GM23338 (cell line): ENCODE data around the gene YOD1. TPM values are rescaled to one million over a fixed set of nuclear protein-coding genes. Genes with fewer than 3 reads are reported as not detected.

Experiments used
- ATAC-seq: fragments of 200-7000 bp; cut with Tn5 transposase; 3 replicates; pipeline ENCODE4 v1.9.1; 2020
- DNase-seq: peaks from one replicate; pipeline ENCODE4 v3.0.0-alpha.2; 2015; ENCODE audit warnings: low spot score
- H2AFZ ChIP-seq: fragments of 200-600 bp; sonication (generic); 2 replicates; pipeline ENCODE4 v1.8.0; 2016; ENCODE audit warnings: antibody characterized with exemption, mild to moderate bottlenecking, moderate library complexity
- H3F3A ChIP-seq: fragments of 200-600 bp; sonication (generic); replicated peaks from 2 replicates; pipeline ENCODE4 v1.8.0; 2017; ENCODE audit warnings: antibody characterized with exemption, mixed run types, low read depth
- H3K27ac ChIP-seq: fragments of 200-600 bp; sonication (generic); 2 replicates; pipeline ENCODE4 v1.6.1; 2016; ENCODE audit warnings: low read depth
- H3K27me3 ChIP-seq: fragments of 200-600 bp; sonication (generic); 2 replicates; pipeline ENCODE4 v1.8.0; 2016; ENCODE audit warnings: mild to moderate bottlenecking, mixed run types, moderate library complexity; ENCODE audit not compliant: insufficient read depth
- H3K36me3 ChIP-seq: fragments of 200-600 bp; sonication (generic); 2 replicates; pipeline ENCODE4 v1.8.0; 2016; ENCODE audit warnings: mild to moderate bottlenecking; ENCODE audit not compliant: insufficient read depth
- H3K4me1 ChIP-seq: fragments of 200-600 bp; sonication (generic); 2 replicates; pipeline ENCODE4 v1.8.0; 2016; ENCODE audit warnings: mild to moderate bottlenecking, moderate library complexity; ENCODE audit not compliant: insufficient read depth
- H3K4me2 ChIP-seq: fragments of 200-600 bp; sonication (generic); 2 replicates; pipeline ENCODE4 v1.7.1; 2017; ENCODE audit warnings: mixed run types
- H3K4me3 ChIP-seq: fragments of 200-600 bp; sonication (generic); 2 replicates; pipeline ENCODE4 v1.6.1; 2016; ENCODE audit warnings: mixed run types
- H3K79me2 ChIP-seq: fragments of 200-600 bp; sonication (generic); replicated peaks from 2 replicates; pipeline ENCODE4 v1.8.0; 2017; ENCODE audit warnings: mild to moderate bottlenecking; ENCODE audit not compliant: insufficient read depth
- H3K9me2 ChIP-seq: fragments of 200-600 bp; sonication (generic); 2 replicates; pipeline ENCODE4 v1.8.0; 2017; ENCODE audit not compliant: insufficient read depth
- H4K20me1 ChIP-seq: fragments of 200-600 bp; sonication (generic); replicated peaks from 2 replicates; pipeline ENCODE4 v1.8.0; 2017; ENCODE audit warnings: mild to moderate bottlenecking; ENCODE audit not compliant: insufficient read depth
- H3K27ac Mint-ChIP-seq: 2 replicates; pipeline ENCODE4 v1.8.0; 2020; ENCODE audit warnings: inconsistent platforms, mild to moderate bottlenecking, moderate library complexity, mixed read lengths
- H3K27me3 Mint-ChIP-seq: 3 replicates; pipeline ENCODE4 v1.8.0; 2022; ENCODE audit warnings: low read depth, mild to moderate bottlenecking, moderate library complexity, mixed read lengths, inconsistent platforms; ENCODE audit not compliant: insufficient read depth, poor library complexity
- H3K36me3 Mint-ChIP-seq: 3 replicates; pipeline ENCODE4 v1.8.0; 2021; ENCODE audit warnings: low read depth, mild to moderate bottlenecking, inconsistent platforms, moderate library complexity, mixed read lengths
- H3K4me1 Mint-ChIP-seq: 3 replicates; pipeline ENCODE4 v1.8.0; 2020; ENCODE audit warnings: mild to moderate bottlenecking, inconsistent platforms, mixed read lengths
- H3K4me3 Mint-ChIP-seq: 3 replicates; pipeline ENCODE4 v1.8.0; 2021; ENCODE audit warnings: moderate library complexity, mild to moderate bottlenecking, inconsistent platforms, mixed read lengths
- H3K9me3 Mint-ChIP-seq: 3 replicates; pipeline ENCODE4 v1.8.0; 2020; ENCODE audit warnings: moderate library complexity, mild to moderate bottlenecking, inconsistent platforms, mixed read lengths
- CREB1 ChIP-seq: fragments of 250-450 bp; sonication (Bioruptor Pico); IDR thresholded peaks from 2 replicates; pipeline ENCODE4 v1.5.0; 2020; ENCODE audit warnings: low read depth, mild to moderate bottlenecking, moderate library complexity
- EZH2 ChIP-seq: fragments of 200-600 bp; sonication (generic); IDR thresholded peaks from one replicate; pipeline ENCODE4 v1.8.0; 2017; ENCODE audit warnings: antibody characterized with exemption, mild to moderate bottlenecking, low read depth; ENCODE audit not compliant: unreplicated experiment
- EZH2phosphoT487 ChIP-seq: fragments of 200-600 bp; sonication (generic); IDR thresholded peaks from one replicate; pipeline ENCODE4 v1.8.1; 2018; ENCODE audit warnings: antibody characterized with exemption; ENCODE audit not compliant: unreplicated experiment
- JUNB ChIP-seq: IDR thresholded peaks from one replicate; pipeline ENCODE4 v1.6.1; 2016; ENCODE audit warnings: antibody characterized with exemption; ENCODE audit not compliant: unreplicated experiment
- NANOG ChIP-seq: IDR thresholded peaks from 2 replicates; pipeline ENCODE4 v1.6.1; 2016; ENCODE audit warnings: antibody characterized with exemption, borderline replicate concordance
- POLR2AphosphoS5 ChIP-seq: IDR thresholded peaks from 2 replicates; pipeline ENCODE4 v1.6.1; 2016; ENCODE audit warnings: antibody characterized with exemption, low read depth
- STAT1 ChIP-seq: IDR thresholded peaks from one replicate; pipeline ENCODE4 v1.6.1; 2016; ENCODE audit warnings: antibody characterized with exemption; ENCODE audit not compliant: unreplicated experiment
- ZNF114 ChIP-seq: fragments of 250-450 bp; sonication (Bioruptor Pico); IDR thresholded peaks from 2 replicates; pipeline ENCODE4 v1.5.0; 2020; ENCODE audit warnings: mild to moderate bottlenecking, moderate library complexity
- ZNF331 ChIP-seq: fragments of 250-450 bp; sonication (Bioruptor Pico); IDR thresholded peaks from 2 replicates; pipeline ENCODE4 v1.5.0; 2020; ENCODE audit warnings: low read depth, mild to moderate bottlenecking, moderate library complexity
- polyA plus RNA-seq: library from polyadenylated mRNA; unstranded; fragments of >200 nt; fragmentation: Nextera tagmentation; extraction: Ambion mirVana; gene quantifications from 2 replicates; pipeline ENCODE4 v1.2.1, GENCODE V29; 2016
- total RNA-seq: library from RNA; depleted of rRNA; stranded (reverse); fragments of >200 nt; shearing (Covaris generic); gene quantifications from 2 replicates; pipeline ENCODE4 v1.2.3, GENCODE V29; 2014
- TF ChIP-seq, protein P1 (sequence below), 2 experiments: fragments of 200-600 bp in 1 of 2; sonication (generic) in 1 of 2; conservative IDR thresholded peaks; 2 replicates each; pipeline versions ENCODE4 v1.5.1 to v1.6.1; 2016 to 2017; ENCODE audit warnings: antibody characterized with exemption in 2 of 2, low read depth in 2 of 2, mild to moderate bottlenecking in 2 of 2, moderate library complexity in 1 of 2
- TF ChIP-seq, protein P2 (sequence below): IDR thresholded peaks from 2 replicates; pipeline ENCODE4 v1.6.1; 2016; ENCODE audit warnings: antibody characterized with exemption
- TF ChIP-seq, protein P3 (sequence below): IDR thresholded peaks from one replicate; pipeline ENCODE4 v1.6.1; 2018; ENCODE audit warnings: antibody characterized with exemption; ENCODE audit not compliant: unreplicated experiment

YOD1 gene
- total and polyA plus RNA-seq, 2 experiments from 2014 or later, result 4.6 to 21.9 TPM

DNA sequence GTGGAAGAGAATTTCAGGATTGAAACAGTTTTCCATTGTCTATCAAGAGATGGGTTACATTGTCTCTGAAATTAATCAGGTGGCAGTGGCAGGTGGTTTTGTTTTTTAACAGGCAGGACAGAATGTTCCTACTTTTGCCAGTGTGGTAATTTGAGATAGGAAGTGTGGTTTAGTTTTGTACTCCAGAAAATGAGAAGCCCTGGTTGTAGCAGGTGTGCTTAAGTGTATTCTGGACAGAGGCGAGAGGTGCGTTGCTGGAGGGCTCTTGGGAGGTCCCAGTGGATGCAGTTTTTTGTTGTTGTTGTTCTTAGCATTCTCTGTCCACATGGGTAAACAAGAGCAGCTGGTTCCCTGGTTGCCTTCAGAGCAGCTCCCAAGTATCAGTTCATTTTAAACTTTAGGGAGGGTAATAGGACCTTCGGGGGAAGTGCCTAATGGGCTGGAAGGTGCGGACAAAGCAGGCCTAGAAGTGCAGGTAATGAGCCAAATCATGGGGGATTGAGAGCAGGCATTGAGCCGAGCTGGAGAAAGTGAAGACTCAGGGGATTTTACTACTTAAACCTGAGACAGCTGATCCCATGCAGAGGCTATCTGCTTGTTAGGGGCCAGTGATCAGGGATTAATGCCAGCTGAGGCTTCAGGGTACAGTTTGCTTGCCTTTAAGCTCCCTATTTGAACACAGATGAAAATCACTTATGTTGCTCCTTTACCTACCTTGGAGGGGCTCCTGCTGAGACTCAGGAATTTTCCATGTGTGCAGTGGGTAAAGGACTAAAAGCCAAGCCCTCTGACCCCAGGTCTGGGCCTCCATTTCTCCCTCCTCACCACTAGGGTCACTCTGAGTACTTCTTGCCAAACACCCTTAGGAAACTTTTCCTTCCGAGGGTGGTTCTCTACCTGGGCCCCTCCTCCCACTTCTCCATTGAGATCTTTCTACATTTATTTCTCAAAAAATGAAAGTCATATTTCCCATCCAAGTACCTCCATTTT is 8.2 kb upstream of the YOD1 start:
- DNase-seq (peak; percentile 57), ATAC-seq (peak; percentile 97)
- H3K9me2 ChIP-seq, result no peaks in the 10 kb centered on the region
- Mint-ChIP-seq H3K4me3 (no peak overlapping the region), H3K27me3 (peaks cover 2% of the 10 kb centered on the region), H3K9me3 (no peaks in the 10 kb centered on the region), H3K36me3 (peaks cover 25% of the 10 kb centered on the region), H3K27ac (peak overlapping the region; percentile 91), H3K4me1 (peaks cover 18% of the 10 kb centered on the region)
- H3K4me2 ChIP-seq, result no peak overlapping the region
- no peak overlapping the region for H3K4me3 ChIP-seq
- 0 out of 2 replicates have a peak overlapping the region, but pooled peaks have one; percentile 32 for H3K27ac ChIP-seq
- H3K36me3 ChIP-seq, result peaks cover 10% of the 10 kb centered on the region; the same call in 1 of the 2 replicates
- H3F3A ChIP-seq, result no peaks in the 10 kb centered on the region
- H3K27me3 ChIP-seq, result no peaks in the 10 kb centered on the region
- TF ChIP-seq, protein P1, sequence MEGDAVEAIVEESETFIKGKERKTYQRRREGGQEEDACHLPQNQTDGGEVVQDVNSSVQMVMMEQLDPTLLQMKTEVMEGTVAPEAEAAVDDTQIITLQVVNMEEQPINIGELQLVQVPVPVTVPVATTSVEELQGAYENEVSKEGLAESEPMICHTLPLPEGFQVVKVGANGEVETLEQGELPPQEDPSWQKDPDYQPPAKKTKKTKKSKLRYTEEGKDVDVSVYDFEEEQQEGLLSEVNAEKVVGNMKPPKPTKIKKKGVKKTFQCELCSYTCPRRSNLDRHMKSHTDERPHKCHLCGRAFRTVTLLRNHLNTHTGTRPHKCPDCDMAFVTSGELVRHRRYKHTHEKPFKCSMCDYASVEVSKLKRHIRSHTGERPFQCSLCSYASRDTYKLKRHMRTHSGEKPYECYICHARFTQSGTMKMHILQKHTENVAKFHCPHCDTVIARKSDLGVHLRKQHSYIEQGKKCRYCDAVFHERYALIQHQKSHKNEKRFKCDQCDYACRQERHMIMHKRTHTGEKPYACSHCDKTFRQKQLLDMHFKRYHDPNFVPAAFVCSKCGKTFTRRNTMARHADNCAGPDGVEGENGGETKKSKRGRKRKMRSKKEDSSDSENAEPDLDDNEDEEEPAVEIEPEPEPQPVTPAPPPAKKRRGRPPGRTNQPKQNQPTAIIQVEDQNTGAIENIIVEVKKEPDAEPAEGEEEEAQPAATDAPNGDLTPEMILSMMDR (conservative IDR thresholded peaks at IDR 0.05; ENCODE audit: low read depth in 2 of 2), result peak; percentile 25 to 47; a peak in 3 of 4 replicates
- no peak for TF ChIP-seq JUNB
- H3K4me1 ChIP-seq, result no peaks in the 10 kb centered on the region
- H2AFZ ChIP-seq, result no peak overlapping the region
- no peaks in the 10 kb centered on the region; the same call in 1 of the 2 replicates for H4K20me1 ChIP-seq
- no peaks in the 10 kb centered on the region for H3K79me2 ChIP-seq

DNA sequence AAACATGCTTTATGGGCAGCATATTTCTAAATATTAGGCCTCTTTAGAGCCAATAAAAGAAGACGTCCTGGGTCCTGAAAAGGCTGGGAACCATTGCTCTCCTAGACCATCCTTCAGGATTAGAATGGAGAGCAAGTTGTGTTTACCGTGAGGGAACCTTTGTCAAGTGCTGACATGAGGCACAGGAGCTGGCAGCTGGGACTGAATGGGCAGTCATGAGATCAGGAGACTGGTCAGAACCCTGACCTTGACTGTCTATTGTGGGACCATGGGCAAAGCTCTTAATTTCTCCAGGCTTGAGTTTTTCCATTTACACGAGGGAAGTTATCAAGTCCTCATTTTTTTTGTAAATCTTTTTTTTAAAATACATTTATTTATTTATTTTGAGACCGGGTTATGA is 7.2 kb upstream of the YOD1 start:
- H3K4me1 ChIP-seq, result no peaks in the 10 kb centered on the region
- DNase-seq (no peak), ATAC-seq (no peak)
- Mint-ChIP-seq H3K36me3 (peaks cover 17% of the 10 kb centered on the region), H3K4me3 (no peak overlapping the region), H3K27me3 (peaks cover 3% of the 10 kb centered on the region), H3K9me3 (no peaks in the 10 kb centered on the region), H3K4me1 (peaks cover 20% of the 10 kb centered on the region), H3K27ac (no peak overlapping the region)
- no peaks in the 10 kb centered on the region for H3K27me3 ChIP-seq
- H3F3A ChIP-seq, result no peaks in the 10 kb centered on the region
- no peak overlapping the region for H3K27ac ChIP-seq
- no peak overlapping the region for H3K4me2 ChIP-seq
- H3K9me2 ChIP-seq, result no peaks in the 10 kb centered on the region
- no peak overlapping the region for H2AFZ ChIP-seq
- no peak overlapping the region for H3K4me3 ChIP-seq
- H3K79me2 ChIP-seq, result no peaks in the 10 kb centered on the region
- H3K36me3 ChIP-seq, result peaks cover 10% of the 10 kb centered on the region; the same call in 1 of the 2 replicates
- no peaks in the 10 kb centered on the region; the same call in 1 of the 2 replicates for H4K20me1 ChIP-seq
- no peak for TF ChIP-seq CREB1
- TF ChIP-seq, protein P2, sequence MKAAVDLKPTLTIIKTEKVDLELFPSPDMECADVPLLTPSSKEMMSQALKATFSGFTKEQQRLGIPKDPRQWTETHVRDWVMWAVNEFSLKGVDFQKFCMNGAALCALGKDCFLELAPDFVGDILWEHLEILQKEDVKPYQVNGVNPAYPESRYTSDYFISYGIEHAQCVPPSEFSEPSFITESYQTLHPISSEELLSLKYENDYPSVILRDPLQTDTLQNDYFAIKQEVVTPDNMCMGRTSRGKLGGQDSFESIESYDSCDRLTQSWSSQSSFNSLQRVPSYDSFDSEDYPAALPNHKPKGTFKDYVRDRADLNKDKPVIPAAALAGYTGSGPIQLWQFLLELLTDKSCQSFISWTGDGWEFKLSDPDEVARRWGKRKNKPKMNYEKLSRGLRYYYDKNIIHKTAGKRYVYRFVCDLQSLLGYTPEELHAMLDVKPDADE, result no peak
- no peak for TF ChIP-seq ZNF331 (CRISPR knock-in tag)
- TF ChIP-seq STAT1, result no peak
- TF ChIP-seq JUNB, result no peak
- TF ChIP-seq ZNF114 (CRISPR knock-in tag), result no peak
- TF ChIP-seq, protein P1 (conservative IDR thresholded peaks at IDR 0.05; ENCODE audit: low read depth in 2 of 2), result no peak
- TF ChIP-seq EZH2, result no peak
- no peak for TF ChIP-seq POLR2AphosphoS5
- TF ChIP-seq EZH2phosphoT487, result no peak
- no peak for TF ChIP-seq NANOG
- TF ChIP-seq, protein P3, sequence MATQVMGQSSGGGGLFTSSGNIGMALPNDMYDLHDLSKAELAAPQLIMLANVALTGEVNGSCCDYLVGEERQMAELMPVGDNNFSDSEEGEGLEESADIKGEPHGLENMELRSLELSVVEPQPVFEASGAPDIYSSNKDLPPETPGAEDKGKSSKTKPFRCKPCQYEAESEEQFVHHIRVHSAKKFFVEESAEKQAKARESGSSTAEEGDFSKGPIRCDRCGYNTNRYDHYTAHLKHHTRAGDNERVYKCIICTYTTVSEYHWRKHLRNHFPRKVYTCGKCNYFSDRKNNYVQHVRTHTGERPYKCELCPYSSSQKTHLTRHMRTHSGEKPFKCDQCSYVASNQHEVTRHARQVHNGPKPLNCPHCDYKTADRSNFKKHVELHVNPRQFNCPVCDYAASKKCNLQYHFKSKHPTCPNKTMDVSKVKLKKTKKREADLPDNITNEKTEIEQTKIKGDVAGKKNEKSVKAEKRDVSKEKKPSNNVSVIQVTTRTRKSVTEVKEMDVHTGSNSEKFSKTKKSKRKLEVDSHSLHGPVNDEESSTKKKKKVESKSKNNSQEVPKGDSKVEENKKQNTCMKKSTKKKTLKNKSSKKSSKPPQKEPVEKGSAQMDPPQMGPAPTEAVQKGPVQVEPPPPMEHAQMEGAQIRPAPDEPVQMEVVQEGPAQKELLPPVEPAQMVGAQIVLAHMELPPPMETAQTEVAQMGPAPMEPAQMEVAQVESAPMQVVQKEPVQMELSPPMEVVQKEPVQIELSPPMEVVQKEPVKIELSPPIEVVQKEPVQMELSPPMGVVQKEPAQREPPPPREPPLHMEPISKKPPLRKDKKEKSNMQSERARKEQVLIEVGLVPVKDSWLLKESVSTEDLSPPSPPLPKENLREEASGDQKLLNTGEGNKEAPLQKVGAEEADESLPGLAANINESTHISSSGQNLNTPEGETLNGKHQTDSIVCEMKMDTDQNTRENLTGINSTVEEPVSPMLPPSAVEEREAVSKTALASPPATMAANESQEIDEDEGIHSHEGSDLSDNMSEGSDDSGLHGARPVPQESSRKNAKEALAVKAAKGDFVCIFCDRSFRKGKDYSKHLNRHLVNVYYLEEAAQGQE, result no peak
